Fibroblast of mammary gland (primary cell): ENCODE results near the gene PRKAG3.
A peak's percentile ranks its signal among the peaks of the same experiment; 100 is the strongest.

ENCODE experiments used
- DNase-seq: peaks from one replicate; pipeline ENCODE4 v3.0.0-alpha.2; 2010; ENCODE audit warnings: low read depth
- H3K4me3 ChIP-seq: 2 replicates; pipeline ENCODE4 v1.5.1; 2011; ENCODE audit warnings: low read depth, mild to moderate bottlenecking, low read length, moderate library complexity; ENCODE audit not compliant: control insufficient read depth
- CTCF ChIP-seq: conservative IDR thresholded peaks from 2 replicates; pipeline ENCODE4 v1.5.1; 2011; ENCODE audit warnings: low read depth, low read length, inconsistent platforms; ENCODE audit not compliant: control insufficient read depth, insufficient read depth

Gene PRKAG3

GRCh38 chr2:218831378-218831990, at the start of gene PRKAG3:
TSS of gene PRKAG3 (minus strand) at chr2:218831803.
- no peak within 1 kb of the TSS for H3K4me3 ChIP-seq
- no peak for TF ChIP-seq CTCF
- DNase-seq: peak; percentile 39

GRCh38 chr2:218880859-218881594, 49.4 kb upstream of the PRKAG3 start:
- no peak for TF ChIP-seq CTCF
- H3K4me3 ChIP-seq: no peak overlapping the region

GRCh38 chr2:218880102-218880858, 48.7 kb upstream of the PRKAG3 start, which contains the start of gene WNT10A:
TSS of gene WNT10A (plus strand) at chr2:218880852. CDS start at chr2:218880996, 144 bp downstream.
- no peak within 1 kb of the TSS for H3K4me3 ChIP-seq
- no peak for DNase-seq

More at GRCh38 chr2:218880859-218881594, 49.4 kb upstream of the PRKAG3 start:
- no peak for DNase-seq

GRCh38 chr2:218879776-218880101, 48.1 kb upstream of the PRKAG3 start:
- no peak for DNase-seq
- H3K4me3 ChIP-seq: no peak overlapping the region
- TF ChIP-seq CTCF: no peak

More at GRCh38 chr2:218880102-218880858, 48.7 kb upstream of the PRKAG3 start, which contains the start of gene WNT10A:
- no peak for TF ChIP-seq CTCF

GRCh38 chr2:218878926-218879761, 47.5 kb upstream of the PRKAG3 start:
- no peak for DNase-seq
- no peak overlapping the region for H3K4me3 ChIP-seq
- TF ChIP-seq CTCF: no peak

- no peak for DNase-seq
- H3K4me3 ChIP-seq: no peak overlapping the region
- no peak for TF ChIP-seq CTCF
Measured at GRCh38 chr2:218878486-218878885, 46.9 kb upstream of the PRKAG3 start.
